Activated CD8-positive, alpha-beta memory T cell treated with anti-CD3 and anti-CD28 coated beads, Interleukin-2, amount 50 U/mL, for 4 hours (primary cell): ENCODE measurements around the gene PSMD2.
"Not testable (repeated sequence)": the region's sequence is repeated elsewhere in the genome, so short reads cannot be mapped to it uniquely, and the experiment has no call there.

Source experiments
- DNase-seq: peaks from one replicate; pipeline ENCODE4 v3.0.0-alpha.2; 2020

Gene PSMD2

GRCh38 chr3:184298759-184299487 lies at the start of gene PSMD2:
PSMD2 (plus strand) TSS chr3:184299241; CDS start chr3:184299267, 26 bp downstream.
- peak; percentile 98 for DNase-seq

DNA sequence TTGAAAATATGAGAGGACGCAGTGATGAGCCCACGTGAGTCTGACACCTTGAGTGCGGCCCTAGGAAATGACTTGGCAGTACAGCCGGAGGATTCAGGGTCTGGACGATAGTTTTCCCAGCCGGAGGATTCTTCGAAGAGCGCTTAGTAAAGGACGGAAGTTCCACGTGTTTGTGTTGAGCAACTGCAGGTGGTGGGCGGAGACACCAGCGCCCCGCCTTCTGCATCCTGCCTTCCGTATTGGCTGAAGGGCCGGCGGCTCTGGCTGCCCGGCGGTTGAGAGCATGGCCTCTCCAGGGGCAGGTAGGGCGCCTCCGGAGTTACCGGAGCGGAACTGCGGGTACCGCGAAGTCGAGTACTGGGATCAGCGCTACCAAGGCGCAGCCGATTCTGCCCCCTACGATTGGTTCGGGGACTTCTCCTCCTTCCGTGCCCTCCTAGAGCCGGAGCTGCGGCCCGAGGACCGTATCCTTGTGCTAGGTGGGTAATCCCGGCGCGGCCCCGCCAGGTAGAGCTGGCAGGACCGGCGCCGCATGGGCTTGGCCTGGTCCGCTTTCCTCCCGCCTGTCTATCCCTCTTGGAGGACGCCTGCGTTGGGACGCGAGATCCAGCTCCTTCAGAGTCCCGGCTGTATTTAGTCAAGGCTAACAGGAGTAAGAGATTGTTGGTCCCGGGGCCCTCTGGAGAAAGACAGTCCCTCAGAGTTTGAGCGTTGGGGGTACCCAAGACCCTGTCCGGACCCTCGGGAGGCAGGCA lies 49.5 kb upstream of the PSMD2 start, which contains the start of gene EEF1AKMT4:
Gene EEF1AKMT4 (plus strand): TSS at position 261 of the 755 bp plus-strand sequence. CDS start 23 bp downstream, at position 284.
- DNase-seq, result peak; percentile 95

DNA sequence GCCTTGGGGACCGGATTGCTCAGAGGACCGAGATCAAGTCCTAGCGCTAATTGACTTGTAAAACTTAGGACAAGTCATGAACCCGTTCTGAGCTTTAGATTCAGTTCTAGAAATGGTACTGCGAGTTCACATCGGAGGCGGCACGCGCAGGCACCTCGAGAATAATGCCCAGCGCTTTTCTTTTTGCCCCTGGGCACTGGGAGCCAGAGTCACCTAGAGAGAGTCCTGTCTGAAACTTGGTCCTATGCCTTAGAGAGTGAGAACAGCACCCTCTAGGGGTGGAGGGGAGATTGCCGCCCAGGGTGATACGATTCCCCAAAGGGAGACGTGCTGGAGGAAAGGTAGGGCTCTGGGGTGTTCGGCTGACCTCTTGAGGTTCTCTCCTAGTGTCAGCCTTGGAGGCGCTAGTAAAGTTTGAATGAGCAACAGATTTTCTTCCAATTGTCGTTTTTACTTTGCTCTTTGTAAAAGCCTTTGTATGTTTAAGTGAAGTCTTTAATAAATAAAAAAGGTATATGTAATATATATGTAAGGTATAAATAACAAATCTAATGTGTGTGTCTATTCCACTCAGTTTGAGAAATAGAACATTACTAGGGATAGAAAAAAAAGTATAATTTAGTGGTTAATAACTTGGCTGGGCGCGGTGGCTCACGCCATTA lies 48.7 kb upstream of the PSMD2 start:
- peak; percentile 90 for DNase-seq

DNA sequence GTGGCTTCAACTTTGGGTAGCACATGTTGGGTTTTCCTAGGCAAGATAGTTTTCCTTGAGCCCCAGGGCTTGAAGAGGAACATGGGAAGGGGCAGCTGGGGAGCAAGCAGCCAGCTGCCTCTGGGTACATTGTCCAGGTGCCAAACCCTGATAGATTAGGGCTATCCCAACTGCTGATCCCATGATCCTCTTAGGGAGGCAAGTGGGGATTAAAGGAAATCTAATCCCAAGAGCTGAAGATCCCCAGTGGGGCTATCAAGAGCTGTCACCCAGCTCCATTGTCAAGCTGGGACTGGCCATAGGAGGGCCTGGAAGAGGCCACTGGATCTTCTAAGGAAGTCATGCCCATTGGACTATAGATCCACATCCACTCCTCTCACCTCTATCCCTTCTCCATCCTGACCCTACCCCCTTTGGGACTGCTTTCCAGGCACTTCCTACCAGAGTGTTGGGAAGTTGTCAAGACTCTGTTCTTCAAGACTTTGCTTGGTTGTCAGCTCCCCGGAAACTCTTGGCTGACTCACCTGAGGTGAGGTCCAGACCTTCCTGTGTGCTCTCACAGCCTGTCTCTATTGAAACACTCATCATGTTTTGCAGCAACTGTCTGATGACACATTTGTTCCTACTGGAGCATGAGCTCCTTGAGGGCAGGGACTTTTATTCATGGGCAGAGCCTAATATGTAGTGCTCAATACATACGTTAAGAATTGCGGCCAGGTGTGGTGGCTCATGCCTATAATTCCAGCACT lies 43.6 kb upstream of the PSMD2 start:
- DNase-seq, result no peak

GRCh38 chr3:184257083-184257915 lies 41.7 kb upstream of the PSMD2 start:
- DNase-seq, result no peak

GRCh38 chr3:184258926-184259325 lies 40.1 kb upstream of the PSMD2 start:
- no peak for DNase-seq

DNA sequence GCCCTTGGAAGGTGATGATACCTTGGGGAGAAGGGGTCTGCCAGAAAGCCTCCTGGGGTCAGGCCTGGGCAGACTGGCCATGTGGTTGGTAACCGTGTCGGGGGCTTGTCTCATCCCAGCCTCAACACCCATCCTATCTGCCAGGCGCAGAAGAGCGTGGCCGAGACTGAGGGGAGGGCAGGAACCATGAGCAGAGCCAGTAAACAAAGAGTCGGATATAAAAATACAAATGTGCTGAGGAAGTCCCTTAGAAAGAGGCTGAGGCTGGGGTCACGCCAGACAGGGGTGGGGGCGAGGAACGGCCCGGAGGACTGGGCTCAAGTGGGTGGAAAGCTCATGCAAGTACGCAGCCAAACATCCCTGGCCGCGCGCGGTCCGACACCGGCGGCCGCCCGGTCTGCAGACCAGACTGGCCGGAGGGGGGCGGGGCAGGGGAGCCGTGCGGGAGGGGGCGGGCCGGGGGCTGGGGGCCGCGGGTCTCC lies 39.6 kb upstream of the PSMD2 start:
- no peak for DNase-seq

DNA sequence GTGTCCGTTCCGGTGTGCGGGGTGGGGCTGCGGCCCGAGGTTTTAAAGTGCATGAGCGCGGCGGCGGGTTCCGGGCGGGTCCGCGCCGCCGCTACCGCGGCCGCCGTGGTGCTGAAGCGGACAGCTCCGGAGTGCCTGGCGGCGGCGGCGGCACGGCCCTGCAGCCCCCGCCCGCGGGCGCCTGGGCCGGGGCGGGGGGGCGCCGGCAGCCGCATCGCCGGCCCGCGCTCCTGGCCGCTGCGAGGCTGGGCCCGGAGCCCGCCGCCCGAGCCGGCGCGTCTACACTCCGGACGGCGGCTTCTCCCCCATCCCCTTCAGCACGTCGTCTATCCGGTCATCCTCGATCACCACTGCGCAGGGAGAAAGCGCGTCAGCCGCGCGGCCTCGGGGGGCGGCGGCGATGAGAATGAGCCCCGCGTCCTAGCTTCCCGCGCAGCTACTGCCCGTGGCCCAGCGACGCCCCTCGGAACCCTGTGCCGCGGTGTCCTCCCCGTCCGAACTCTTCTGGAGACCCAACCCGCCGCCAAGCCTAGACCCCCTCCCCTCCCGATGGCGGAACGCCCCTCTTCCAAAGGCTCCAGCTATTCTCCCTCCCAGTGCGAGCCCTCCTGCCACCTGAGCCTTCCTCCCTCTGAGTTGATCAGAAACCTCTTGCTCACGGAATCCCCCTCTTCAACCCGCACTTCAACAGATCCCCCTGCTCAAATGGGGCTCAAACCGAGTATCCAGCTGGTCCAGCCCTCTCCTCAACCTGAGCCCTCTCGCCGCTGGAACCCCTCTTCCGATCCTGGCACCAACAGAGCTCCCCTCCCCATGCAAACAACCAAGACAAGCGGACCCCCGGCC lies 38.9 kb upstream of the PSMD2 start:
- DNase-seq, result peak; percentile 45

DNA sequence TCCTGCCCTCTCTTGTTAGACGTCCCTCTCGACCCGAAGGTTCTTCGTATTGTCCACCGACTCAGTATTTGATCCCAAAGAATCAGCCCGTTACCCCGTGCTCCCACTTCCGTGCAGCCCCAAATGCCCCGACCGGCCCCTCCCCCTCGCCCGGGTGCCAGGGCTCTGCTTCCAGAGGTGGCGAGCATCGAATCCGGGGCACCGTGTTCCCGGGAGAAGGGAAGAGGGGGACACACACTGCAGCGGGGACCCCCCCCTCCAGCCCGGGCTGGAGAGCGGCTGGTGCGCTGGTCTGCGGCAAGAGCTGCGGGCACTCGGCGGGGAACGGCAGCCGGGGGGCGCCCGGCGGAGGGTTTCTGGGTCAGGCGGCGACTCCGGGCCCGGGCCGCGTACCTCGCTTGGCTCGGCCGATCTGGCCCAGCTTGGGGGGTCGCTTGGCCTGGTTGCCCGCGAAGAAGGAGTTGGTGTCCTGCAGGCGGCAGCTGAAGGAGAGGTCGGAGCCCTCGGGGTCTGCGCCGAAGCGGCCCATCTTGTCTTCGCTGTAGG lies 38.2 kb upstream of the PSMD2 start:
- no peak for DNase-seq

GRCh38 chr3:184261270-184261853 lies 37.7 kb upstream of the PSMD2 start, which contains the start of gene CAMK2N2:
CAMK2N2 (minus strand) TSS chr3:184261553; CDS start chr3:184261285, 268 bp downstream.
- peak; percentile 62 for DNase-seq

DNA sequence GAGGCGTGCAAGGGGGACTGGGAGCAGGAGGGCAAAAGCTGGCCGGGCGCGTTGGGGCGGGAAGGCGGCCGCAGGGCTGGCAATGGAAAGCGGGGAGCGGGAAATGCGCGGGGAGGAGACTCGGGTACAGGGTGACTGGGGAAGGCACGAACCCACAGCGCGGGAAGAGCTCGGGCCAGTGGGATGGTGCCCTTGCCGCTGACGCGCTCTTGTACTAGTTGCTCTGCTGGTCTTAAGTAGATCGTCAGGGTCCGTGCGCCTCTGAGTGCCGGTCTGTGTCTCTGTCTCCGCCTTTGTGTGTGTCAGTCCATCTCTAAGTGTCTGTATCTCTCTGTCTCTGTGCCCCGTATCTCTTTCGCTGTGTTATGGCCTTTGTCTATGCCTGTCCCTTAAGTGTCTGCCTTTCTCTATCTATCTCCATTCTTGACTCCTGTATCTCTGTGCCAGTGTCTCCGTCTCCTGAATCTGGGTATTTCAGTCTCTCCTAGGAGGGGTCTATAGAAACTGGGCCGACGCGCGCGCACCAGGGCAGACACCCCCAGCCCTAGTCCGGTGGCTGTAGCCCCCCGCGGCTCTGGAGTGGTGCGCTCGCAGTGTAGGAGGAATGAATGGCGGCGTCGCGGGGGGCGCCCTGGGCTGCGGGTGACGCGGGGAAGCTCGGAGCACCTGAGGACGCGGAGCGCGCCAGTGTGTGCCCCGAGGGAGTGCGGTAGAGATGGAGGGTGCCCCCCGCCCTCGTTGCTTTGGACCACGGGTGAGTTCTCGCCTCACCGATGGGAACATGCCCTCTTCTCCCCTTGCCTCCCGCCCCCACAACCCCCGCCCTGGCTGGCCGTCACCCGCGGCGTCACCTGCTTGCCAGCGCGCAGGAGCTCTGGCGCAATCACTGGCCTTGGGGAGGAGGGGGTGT lies 36.9 kb upstream of the PSMD2 start:
- DNase-seq, result peak; percentile 41

- no peak for DNase-seq
Observed at GRCh38 chr3:184262764-184263179, 36.3 kb upstream of the PSMD2 start.

GRCh38 chr3:184267249-184267648 lies 31.8 kb upstream of the PSMD2 start:
- not testable (repeated sequence) for DNase-seq

GRCh38 chr3:184272269-184272668 lies 26.8 kb upstream of the PSMD2 start:
- DNase-seq, result no peak

- DNase-seq, result no peak
Observed at GRCh38 chr3:184275381-184275701, 23.7 kb upstream of the PSMD2 start.

DNA sequence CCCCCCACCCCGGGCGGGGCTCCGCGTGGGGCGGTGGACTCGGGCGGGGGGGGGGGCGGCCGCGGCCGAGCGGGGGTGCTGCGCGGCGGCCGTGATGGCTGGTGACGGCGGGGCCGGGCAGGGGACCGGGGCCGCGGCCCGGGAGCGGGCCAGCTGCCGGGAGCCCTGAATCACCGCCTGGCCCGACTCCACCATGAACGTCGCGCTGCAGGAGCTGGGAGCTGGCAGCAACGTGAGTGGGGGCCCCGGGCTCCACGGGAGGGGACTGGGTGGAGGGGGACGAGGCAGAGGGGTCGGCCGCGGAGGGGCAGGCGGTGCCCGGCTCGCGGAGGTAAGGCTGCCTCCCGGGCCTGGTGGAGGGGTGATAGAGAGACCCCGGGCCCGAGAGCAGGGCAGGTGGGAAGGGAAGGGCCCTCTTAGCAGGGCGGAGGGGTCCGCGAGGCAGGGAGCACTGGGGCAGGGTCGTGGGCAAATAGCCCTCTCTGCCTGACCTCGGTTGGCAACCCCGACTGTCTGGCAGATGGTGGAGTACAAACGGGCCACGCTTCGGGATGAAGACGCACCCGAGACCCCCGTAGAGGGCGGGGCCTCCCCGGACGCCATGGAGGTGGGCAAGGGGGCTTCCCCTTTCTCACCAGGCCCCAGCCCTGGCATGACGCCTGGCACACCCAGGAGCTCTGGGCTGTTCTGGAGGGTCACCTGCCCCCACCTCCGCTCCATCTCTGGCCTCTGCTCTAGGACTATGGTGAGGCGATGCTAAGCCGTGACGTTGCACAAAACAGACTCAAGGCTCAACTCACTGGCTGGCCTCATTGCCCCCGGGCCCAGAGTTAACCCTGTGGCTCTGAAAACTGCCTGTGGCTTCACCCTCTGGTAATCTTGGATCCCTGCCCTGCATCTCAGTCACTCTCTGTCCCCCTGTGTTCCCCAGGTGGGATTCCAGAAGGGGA lies 22.8 kb upstream of the PSMD2 start, which contains the start of gene ECE2:
Gene ECE2 (plus strand): TSS at position 62 of the 950 bp plus-strand sequence. CDS start 132 bp downstream, at position 194.
- no peak for DNase-seq

GRCh38 chr3:184277366-184277765 lies 21.7 kb upstream of the PSMD2 start:
- no peak for DNase-seq

DNA sequence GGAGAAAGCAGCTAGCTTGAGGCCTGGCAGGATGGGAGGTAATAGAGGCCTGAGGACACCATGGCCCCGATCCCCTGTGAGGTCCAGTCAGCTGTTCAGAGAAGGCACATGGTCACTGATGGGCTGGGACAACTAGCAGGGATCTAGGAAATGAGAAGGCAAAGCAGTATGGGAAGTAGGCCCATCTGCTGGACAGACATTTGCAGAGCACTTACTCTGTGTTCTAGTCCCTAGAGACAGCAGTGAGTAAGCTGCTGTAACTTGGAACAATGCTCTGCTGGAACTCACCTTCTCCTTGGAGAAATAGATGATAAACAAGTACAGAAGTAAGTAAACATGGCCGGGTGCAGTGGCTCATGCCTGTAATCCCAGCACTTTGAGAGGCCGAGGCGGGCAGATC lies 16.1 kb upstream of the PSMD2 start:
- DNase-seq, result no peak
